ENCODE measurements around the gene ARMH3.

Gene ARMH3, protein sequence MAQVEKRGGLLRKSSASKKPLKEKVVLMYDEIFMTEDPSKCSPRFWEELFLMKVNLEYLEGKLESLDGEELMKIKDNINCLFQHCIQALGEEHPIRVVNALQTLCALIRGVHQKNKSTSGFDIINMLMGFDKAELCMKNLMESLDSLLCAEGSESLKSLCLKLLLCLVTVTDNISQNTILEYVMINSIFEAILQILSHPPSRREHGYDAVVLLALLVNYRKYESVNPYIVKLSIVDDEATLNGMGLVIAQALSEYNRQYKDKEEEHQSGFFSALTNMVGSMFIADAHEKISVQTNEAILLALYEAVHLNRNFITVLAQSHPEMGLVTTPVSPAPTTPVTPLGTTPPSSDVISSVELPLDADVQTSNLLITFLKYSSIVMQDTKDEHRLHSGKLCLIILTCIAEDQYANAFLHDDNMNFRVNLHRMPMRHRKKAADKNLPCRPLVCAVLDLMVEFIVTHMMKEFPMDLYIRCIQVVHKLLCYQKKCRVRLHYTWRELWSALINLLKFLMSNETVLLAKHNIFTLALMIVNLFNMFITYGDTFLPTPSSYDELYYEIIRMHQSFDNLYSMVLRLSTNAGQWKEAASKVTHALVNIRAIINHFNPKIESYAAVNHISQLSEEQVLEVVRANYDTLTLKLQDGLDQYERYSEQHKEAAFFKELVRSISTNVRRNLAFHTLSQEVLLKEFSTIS

DNA sequence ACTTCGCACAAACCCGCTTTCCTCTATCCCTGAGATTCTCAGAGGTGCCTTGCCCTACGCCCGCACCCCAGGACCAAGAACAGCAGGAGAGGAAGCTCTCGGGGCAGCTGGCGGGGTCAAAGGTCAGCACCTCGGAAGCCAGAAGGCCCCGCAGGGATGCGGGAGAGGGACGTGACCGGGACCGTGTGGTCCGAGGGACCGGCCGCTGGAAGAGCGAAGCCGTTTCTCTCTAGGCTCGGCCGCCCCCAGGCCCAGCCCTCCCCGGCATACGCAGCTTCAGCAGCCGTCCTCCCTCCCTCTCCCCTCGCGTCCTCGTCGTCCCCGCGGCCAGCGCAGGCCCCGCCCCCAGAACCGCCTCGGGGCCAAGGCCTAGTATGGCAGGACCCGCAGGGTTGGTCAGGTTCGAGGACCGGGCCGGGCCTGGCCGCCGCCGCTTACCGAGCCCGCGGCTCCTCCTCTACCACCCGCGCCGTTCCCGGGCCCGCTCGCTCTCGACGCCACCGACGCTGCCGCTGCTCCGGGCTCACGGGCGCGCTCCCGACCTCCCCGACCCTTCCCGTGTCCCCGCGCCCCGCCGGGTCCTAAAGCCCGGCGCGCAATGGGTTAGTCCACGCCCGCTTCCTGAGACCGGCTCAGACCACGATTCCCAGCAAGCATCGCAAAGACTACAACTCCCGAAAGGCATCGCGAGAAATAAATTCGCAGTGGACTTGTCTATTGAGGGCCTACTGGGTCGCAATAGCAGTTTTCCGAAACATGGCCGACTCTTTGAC is at the start of gene ARMH3:
ARMH3 (minus strand) TSS at position 527 of the 773 bp plus-strand sequence. CDS start 16,059 bp downstream, outside the sequence.
- DNase-seq (ENCODE audit: extremely low spot score, insufficient read length, low read depth) (peak; percentile 98), FAIRE-seq (peak; percentile 97)

DNA sequence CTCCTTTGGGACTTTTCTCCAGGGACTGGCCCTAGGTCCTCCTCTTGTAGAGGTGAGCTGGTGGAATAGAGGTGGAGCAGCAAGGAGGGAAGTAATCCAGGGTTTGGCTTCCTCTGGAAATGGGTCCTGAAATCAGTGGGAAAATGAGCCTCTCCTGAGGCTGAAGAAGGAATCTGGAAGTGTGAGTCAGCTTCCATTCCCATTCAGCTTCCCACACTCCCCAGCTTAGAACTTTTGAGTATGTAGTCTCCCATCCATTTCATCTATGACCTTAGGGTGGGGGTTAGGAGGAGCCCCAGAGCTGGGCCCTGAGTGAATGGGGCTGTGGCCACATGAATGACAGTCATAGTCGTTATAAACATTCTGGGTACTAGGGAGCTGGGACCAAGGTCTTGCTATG is 46.4 kb upstream of the ARMH3 start:
- FAIRE-seq (no peak), DNase-seq (ENCODE audit: extremely low spot score, insufficient read length, low read depth) (no peak)

DNA sequence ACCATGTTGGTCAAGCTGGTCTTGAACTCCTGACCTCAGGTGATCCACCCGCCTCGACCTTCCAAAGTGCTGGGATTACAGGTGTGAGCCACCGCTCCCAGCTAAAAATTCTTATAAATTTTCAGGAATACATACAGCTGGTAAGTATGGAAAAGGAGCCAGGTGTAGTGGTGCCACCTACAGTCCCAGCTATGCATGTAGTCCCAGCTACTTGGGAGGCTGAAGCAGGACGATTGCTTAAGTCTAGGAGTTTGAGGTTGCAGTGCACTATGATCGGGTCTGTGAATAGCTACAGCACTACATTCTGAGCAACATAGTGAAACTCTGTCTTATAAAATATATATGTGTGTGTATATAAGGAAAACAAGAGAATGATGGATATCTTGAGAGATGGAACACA is 45.2 kb upstream of the ARMH3 start:
- FAIRE-seq, result no peak
- DNase-seq (ENCODE audit: extremely low spot score, insufficient read length, low read depth), result no peak

DNA sequence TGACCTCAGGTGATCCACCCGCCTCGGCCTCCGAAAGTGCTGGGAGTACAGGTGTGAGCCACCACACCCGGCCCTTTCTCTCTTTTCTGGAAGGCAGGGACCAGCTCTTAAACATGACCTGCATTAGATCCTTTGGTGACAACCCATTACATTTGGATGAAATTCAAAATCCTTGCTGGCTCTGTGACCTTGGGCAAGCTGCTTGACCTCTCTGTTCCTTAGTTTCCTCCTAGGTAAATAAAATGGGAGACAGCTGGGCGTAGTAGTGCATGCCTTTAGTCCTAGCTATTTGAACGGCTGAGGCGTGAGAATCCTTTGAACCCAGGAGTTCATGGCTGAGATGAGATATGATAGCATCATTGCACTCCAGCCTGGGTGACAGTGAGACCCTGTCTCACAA is 40.5 kb upstream of the ARMH3 start:
- DNase-seq (ENCODE audit: extremely low spot score, insufficient read length, low read depth), result no peak

DNA sequence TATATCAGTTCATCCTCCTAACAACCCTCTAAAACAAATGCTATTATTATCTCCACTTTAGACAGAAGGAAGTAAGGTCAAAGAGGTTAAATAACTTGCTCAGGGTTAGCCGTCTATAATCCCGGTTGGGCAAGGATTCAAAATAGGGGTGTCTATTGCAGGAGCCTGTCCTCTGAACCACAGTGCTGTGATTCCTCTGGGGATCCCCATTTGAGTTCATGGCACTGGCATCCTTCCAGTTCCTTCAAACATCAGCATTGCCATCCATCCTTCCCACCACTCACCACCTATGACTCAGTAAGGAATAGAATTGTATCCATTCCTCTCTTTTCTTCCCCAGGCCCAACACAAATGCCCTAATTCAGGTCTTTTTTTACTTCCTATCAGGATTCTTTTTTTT is 34.8 kb upstream of the ARMH3 start:
- no peak for FAIRE-seq
- DNase-seq (ENCODE audit: extremely low spot score, insufficient read length, low read depth), result no peak

More for the DNA sequence above, 40.5 kb upstream of the ARMH3 start:
- no peak for FAIRE-seq

DNA sequence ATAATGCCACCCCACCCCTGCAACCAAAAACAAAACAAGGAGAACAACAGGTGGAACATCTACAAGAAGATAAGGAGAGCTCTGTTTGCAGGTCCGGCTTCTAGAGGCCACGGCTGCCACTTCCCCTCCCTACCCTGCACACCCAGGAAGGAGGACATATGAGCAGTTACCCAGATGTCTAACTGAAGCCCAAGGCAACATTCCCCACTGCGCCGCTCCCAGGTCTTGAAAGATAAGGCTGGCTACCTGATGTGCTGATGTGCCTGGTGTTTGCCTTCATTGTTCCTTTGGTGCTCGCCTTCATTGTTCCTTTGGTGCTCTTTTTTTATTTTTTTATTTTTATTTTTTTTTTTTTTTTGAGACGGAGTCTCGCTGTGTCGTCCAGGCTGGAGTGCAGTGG is 30.2 kb upstream of the ARMH3 start:
- no peak for FAIRE-seq

DNA sequence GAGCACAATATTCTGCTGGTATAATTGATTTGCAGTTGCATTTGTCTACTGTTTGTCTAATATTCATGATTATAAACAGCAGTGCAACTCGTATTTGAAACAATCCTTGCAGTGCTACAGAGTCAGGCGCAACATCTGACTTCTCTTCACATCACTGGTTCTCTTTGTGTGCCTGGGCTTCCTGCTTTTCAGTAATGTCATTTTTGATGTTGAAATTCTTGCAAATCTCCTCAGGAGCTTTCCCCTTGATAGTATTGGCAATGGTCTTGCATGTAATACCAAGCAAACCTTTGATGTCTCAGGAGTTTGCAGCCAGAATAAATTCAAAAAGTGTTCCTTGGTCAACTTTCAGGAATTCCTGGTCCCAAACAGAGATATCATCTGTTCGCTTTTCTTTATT is 29.4 kb upstream of the ARMH3 start:
- no peak for DNase-seq (ENCODE audit: extremely low spot score, insufficient read length, low read depth)
- FAIRE-seq, result no peak

More for the DNA sequence above, 30.2 kb upstream of the ARMH3 start:
- no peak for DNase-seq (ENCODE audit: extremely low spot score, insufficient read length, low read depth)

DNA sequence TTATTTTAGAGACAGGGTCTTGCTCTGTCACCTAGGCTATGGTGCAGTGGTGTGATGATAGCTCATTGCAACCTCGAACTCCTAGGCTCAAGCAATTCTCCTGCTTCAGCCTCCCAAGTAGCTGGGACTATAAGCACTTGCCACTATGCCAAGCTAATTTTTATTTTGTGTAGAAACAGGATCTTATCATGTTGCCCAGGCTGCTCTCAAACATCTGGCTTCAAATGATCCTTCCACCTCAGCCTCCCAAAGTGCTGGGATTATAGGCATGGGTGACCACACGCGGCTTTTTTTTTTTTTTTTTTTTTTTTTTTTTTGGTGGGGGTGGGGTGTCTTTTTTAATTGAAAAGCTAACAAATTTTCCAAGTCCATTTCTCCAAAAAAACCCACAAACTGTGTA is 27.6 kb upstream of the ARMH3 start:
- DNase-seq (ENCODE audit: extremely low spot score, insufficient read length, low read depth), result no peak
- no peak for FAIRE-seq

DNA sequence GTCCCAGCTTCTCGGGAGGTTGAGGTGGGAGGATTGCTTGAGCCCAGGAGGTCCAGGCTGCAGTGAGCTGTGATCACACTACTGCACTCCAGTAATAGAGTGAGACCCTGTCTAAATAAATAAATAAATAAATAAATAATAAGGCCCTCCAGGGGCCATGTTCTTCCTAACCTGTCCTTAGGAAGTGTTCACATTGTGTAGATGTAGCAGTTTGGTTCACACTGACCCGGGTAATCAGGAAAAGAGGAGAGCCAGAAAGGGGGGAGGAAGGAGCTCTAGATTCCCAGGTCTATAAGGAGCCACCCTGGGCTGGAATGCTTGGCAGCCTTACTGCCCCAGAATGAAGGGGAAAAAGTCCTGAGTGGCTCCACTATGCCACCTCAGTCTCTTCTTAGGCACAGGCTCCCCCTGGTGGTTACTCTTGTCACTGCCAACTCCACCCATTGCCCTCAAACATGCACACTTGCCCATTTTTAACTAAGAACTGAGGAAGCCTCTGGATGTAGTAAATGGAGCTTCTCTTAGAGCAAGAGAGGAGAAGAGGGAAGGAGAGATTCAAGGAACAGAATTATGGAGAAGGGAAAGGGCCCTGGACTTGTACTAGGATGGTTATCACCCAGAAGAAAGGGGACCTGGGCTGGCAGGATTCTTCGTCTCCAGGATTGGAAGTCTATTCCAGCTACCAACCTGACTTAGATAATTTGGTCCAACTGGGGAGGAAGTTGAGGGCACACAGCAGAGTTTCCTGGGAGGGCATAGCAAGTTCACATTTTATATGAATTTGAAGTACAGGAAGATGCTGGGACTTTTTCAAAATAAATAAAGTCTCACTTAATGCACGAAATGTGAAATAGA is 16.9 kb upstream of the ARMH3 start:
- FAIRE-seq (peak; percentile 89), DNase-seq (ENCODE audit: extremely low spot score, insufficient read length, low read depth) (peak; percentile 66)

DNA sequence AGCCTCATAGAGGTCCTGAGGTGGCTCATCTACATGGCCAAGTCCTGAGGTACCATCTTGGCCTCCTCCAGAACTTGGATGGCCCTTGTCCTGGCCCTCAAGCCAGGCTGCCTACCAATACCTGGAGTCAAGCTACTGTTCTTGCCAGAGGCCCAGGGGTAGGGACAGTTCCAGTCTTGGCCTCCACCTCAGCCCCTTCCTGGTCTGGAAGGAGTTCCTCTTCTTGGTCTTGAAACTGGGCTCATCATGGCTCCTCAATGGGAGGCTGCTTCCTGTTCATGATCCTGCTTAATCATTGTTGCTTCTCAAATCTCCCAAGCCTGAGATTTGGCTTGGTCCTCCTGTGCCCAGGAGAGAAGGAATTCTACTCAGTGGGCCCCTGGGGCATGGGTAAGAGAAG is 13.1 kb upstream of the ARMH3 start:
- no peak for FAIRE-seq

DNA sequence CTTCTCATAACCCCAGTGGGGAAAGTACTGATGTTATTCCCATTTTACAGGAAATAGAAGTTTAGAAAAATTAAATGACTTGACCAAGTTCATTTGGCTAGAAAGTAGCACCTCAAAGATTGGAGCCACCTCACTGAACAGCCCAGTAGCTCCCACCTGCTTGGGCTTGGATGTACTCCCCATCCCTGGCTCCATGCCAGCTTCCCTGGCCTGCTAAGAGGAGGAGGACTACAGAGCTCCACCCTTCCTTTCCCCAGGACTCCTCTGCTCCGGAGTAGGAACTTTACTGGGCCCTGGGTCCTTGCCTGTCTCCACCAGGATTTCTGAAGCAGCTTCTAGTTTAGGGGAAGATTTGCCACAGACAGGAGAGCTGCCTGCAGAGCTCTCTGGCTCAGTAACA is 12.2 kb upstream of the ARMH3 start:
- DNase-seq (ENCODE audit: extremely low spot score, insufficient read length, low read depth), result no peak
- no peak for FAIRE-seq

More for the DNA sequence above, 13.1 kb upstream of the ARMH3 start:
- no peak for DNase-seq (ENCODE audit: extremely low spot score, insufficient read length, low read depth)

DNA sequence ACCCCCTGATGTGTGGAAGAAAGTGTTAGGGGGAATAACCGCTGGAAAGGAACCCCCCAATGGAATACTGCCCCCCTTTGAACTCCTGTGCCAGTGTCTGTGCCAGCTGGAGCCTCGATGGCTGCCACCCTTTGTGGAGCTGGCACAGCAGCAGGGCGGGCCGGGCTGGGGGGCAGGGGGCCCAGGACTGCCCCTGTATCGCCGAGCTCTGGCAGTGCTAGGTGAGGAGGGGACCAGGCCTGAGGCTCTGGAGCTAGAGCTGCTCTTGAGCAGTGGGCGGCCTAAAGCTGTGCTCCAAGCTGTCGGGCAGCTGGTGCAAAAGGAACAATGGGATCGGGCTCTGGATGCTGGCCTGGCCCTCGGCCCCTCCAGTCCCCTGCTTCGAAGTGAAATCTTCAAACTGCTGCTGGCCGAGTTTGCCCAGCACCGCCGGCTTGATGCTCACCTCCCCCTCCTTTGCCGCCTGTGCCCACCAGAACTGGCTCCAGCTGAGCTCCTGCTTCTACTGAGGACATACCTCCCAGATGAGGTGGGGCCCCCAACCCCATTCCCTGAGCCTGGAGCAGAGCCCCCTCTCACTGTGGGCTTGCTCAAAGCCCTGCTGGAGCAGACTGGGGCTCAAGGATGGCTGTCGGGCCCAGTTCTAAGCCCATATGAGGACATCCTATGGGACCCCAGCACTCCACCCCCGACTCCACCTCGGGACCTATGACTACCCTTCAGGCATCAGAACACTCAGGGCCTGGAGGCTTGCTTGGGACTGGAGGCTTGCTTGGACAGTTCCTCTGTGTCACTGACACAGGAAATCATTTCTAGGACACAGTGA is 11.3 kb upstream of the ARMH3 start:
- FAIRE-seq (no peak), DNase-seq (ENCODE audit: extremely low spot score, insufficient read length, low read depth) (no peak)

DNA sequence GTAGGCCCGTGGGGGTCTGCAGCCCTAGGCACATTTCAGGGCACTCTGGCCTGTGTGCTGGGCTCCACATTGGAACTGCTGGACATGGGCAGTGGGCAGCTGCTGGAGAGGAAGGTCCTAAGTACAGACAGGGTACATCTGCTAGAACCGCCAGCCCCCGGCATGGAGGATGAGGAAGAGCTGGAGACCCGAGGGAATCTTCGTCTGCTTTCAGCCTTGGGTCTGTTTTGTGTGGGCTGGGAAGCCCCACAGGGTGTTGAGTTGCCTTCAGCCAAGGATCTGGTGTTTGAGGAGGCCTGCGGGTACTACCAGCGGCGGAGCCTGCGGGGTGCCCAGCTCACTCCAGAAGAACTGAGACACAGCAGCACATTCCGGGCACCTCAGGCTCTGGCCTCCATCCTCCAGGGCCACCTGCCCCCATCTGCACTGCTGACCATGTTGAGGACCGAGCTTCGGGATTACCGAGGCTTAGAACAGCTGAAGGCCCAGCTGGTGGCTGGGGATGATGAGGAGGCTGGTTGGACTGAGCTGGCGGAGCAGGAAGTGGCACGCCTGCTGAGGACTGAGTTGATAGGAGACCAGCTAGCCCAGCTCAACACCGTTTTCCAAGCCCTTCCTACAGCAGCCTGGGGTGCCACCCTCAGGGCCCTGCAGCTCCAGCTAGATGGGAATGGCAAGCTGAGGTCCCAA is 10.6 kb upstream of the ARMH3 start:
- DNase-seq (ENCODE audit: extremely low spot score, insufficient read length, low read depth) (no peak), FAIRE-seq (no peak)

DNA sequence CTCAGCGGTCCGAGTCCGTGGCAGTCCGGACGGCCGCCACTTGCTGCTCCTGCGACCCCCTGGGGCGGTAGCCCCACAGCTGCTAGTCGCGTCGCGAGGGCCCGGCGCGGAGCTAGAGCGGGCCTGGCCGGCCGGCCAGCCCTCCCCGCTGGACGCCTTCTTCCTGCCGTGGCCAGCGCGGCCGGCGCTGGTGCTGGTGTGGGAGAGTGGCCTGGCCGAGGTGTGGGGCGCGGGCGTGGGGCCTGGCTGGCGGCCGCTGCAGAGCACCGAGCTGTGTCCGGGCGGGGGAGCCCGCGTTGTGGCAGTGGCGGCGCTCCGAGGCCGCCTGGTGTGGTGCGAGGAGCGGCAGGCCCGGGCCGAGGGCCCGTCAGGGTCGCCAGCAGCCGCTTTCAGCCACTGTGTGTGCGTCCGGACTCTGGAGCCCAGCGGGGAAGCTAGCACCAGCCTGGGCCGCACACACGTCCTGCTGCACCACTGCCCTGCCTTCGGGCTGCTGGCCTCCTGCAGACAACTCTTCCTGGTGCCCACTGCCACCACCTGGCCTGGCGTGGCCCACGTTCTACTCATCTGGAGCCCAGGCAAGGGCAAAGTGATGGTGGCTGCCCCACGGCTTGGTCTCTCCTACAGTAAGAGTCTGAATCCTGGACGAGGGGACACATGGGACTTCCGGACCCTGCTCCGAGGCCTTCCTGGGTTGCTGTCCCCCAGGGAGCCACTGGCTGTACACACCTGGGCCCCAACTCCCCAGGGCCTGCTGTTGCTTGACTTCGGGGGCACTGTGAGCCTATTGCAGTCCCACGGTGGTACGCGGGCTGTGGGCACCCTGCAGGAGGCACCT is 9.8 kb upstream of the ARMH3 start:
- no peak for FAIRE-seq
- DNase-seq (ENCODE audit: extremely low spot score, insufficient read length, low read depth), result no peak

DNA sequence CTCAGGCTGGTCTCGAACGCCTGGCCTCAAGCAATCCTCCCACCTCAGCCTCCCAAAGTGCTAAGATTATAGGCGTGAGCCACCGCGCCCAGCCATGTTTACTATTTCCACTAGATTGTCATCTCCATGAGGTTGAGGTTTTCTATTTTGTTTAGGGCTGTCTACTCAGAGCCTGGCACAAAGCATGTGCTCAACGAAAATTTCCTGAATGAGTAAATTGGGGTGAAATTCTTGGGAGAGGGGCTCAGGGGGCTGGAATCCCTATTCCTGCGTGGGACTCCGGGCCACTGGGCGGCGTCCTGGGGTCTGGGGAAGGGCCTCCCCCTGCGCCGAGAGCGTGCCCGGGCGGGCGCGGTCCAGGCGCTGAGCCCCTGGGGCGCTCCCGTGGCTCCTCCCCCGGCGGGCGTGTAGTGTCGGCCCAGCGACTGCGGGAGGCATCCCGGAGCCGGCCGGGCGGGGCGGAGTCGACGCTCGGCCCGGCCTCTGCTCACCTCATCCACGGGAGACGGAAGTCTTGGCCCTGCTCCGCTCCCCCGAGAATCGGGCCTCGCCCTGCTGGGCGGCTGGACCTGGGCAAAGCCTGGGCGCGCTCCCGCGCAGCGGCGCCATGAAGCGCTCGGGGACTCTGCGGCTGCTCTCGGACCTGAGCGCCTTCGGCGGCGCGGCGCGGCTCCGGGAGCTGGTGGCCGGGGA is 9.0 kb upstream of the ARMH3 start, which contains the start of gene HPS6:
HPS6 (plus strand) TSS at position 482 of the 693 bp plus-strand sequence; CDS start at position 608, 126 bp downstream.
- FAIRE-seq, result peak; percentile 98
- DNase-seq (ENCODE audit: extremely low spot score, insufficient read length, low read depth), result peak; percentile 95

DNA sequence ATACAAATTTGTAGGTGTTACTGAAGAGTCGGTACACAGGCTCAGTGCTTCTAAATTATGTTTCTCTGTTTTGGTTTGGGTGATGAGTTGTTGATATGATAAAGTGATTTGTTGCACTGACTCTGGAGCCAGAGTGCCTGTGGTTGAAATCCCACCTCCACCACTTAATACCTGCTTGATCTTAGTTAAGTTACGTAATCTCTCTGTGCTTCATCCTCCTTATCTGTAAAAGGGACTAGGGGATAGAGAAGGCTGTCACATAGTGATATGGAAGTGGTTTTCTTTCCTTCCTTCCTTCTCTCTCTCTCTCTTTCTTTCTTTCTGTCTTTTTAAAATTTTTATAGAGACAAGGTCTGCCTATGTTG is 8.5 kb upstream of the ARMH3 start:
- FAIRE-seq (no peak), DNase-seq (ENCODE audit: extremely low spot score, insufficient read length, low read depth) (no peak)

DNA sequence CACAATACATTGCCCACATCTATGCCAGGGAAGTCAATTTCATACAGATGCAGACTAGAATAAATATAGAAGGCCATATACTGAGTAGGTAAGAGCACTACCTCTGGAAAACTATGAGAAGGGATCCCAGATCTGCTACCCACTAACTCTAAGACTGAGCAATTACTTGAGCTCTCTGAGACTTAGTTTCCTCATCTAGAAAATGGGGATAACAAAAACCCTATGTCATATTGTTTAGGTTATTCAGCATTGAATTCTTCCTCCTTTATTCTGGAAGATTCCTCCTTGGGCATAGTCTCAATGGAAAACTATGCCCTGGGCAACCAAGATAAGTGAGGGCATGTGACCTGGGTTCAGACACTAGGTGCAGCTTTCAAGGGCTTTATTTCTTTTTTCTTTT is 4.0 kb upstream of the ARMH3 start:
- FAIRE-seq (no peak), DNase-seq (ENCODE audit: extremely low spot score, insufficient read length, low read depth) (no peak)
